ENCODE results near the gene BCKDHB.

The BCKDHB gene

GRCh38 chr6:80331522-80331921 is 225.1 kb downstream of the BCKDHB start:
- no peak for DNase-seq (ENCODE audit: low read depth)

- DNase-seq (ENCODE audit: low read depth): no peak
Observed at GRCh38 chr6:80331974-80332373, 225.5 kb downstream of the BCKDHB start.

- DNase-seq (ENCODE audit: low read depth): no peak
Observed at GRCh38 chr6:80333342-80333741, 226.9 kb downstream of the BCKDHB start.

- DNase-seq (ENCODE audit: low read depth): no peak
Observed at GRCh38 chr6:80335121-80335531, 228.7 kb downstream of the BCKDHB start.

GRCh38 chr6:80336911-80337310 is 230.4 kb downstream of the BCKDHB start:
- no peak for DNase-seq (ENCODE audit: low read depth)

- no peak for DNase-seq (ENCODE audit: low read depth)
Observed at GRCh38 chr6:80338201-80338836, 231.8 kb downstream of the BCKDHB start.

GRCh38 chr6:80339421-80339820 is 232.9 kb downstream of the BCKDHB start:
- DNase-seq (ENCODE audit: low read depth): no peak

GRCh38 chr6:80340280-80340679 is 233.8 kb downstream of the BCKDHB start:
- DNase-seq (ENCODE audit: low read depth): no peak

- no peak for DNase-seq (ENCODE audit: low read depth)
Observed at GRCh38 chr6:80340686-80341085, 234.2 kb downstream of the BCKDHB start.

- DNase-seq (ENCODE audit: low read depth): no peak
Observed at GRCh38 chr6:80341330-80341729, 234.9 kb downstream of the BCKDHB start.

- DNase-seq (ENCODE audit: low read depth): no peak
Observed at GRCh38 chr6:80343511-80343910, 237.0 kb downstream of the BCKDHB start.

GRCh38 chr6:80347101-80347500 is 240.6 kb downstream of the BCKDHB start:
- no peak for DNase-seq (ENCODE audit: low read depth)

- DNase-seq (ENCODE audit: low read depth): no peak
Observed at GRCh38 chr6:80348263-80348662, 241.8 kb downstream of the BCKDHB start.

GRCh38 chr6:80356000-80356399 is 249.5 kb downstream of the BCKDHB start:
- no peak for DNase-seq (ENCODE audit: low read depth)

- DNase-seq (ENCODE audit: low read depth): no peak
Observed at GRCh38 chr6:80356545-80356944, 250.1 kb downstream of the BCKDHB start.

- no peak for DNase-seq (ENCODE audit: low read depth)
Observed at GRCh38 chr6:80357081-80357480, 250.6 kb downstream of the BCKDHB start.

GRCh38 chr6:80357674-80358073 is 251.2 kb downstream of the BCKDHB start:
- no peak for DNase-seq (ENCODE audit: low read depth)

GRCh38 chr6:80363501-80364122 is 257.1 kb downstream of the BCKDHB start:
- no peak for DNase-seq (ENCODE audit: low read depth)

GRCh38 chr6:80364149-80364548 is 257.7 kb downstream of the BCKDHB start:
- no peak for DNase-seq (ENCODE audit: low read depth)

- no peak for DNase-seq (ENCODE audit: low read depth)
Observed at GRCh38 chr6:80366051-80366450, 259.6 kb downstream of the BCKDHB start.

GRCh38 chr6:80366714-80367113 is 260.2 kb downstream of the BCKDHB start:
- no peak for DNase-seq (ENCODE audit: low read depth)

GRCh38 chr6:80376411-80376810 is 269.9 kb downstream of the BCKDHB start:
- no peak for DNase-seq (ENCODE audit: low read depth)

- no peak for DNase-seq (ENCODE audit: low read depth)
Observed at GRCh38 chr6:80380566-80380965, 274.1 kb downstream of the BCKDHB start.

- no peak for DNase-seq (ENCODE audit: low read depth)
Observed at GRCh38 chr6:80382811-80383210, 276.3 kb downstream of the BCKDHB start.
